Measurements from ENCODE around the gene ZNF821.

- TF ChIP-seq REST (IDR thresholded peaks at IDR 0.05; ENCODE audit: insufficient read depth in 1 of 2, low read depth in 2 of 2, low read length in 2 of 2) (no peak), POLR2AphosphoS5 (IDR thresholded peaks at IDR 0.05; ENCODE audit: low read depth, low read length) (no peak), TAF1 (IDR thresholded peaks at IDR 0.05; ENCODE audit: borderline replicate concordance, insufficient read depth, low read length) (no peak), FOXP2 (optimal IDR thresholded peaks at IDR 0.05; ENCODE audit: borderline replicate concordance, extremely low read depth, extremely low read length, insufficient read depth) (no peak), SIN3A (IDR thresholded peaks at IDR 0.05; ENCODE audit: borderline replicate concordance, insufficient read depth, low read length) (no peak)
Observed at GRCh38 chr16:71924710-71925109, 40.7 kb upstream of the ZNF821 start.
